Stimulated activated CD8-positive, alpha-beta memory T cell treated with anti-CD3 and anti-CD28 coated beads, Interleukin-7, amount 100 ng/mL, for 24 hours (primary cell): ENCODE measurements around the gene STRN4.

Experiments
- DNase-seq: peaks from one replicate; pipeline ENCODE4 v3.0.0-alpha.2; 2020; ENCODE audit warnings: low read depth

STRN4 gene

GRCh38 chr19:46742926-46743480 is 3.2 kb downstream of the STRN4 start:
- no peak for DNase-seq

- DNase-seq = no peak
These were observed 4.8 kb downstream of the STRN4 start for GRCh38 chr19:46741447-46741846.

GRCh38 chr19:46739290-46739771 is 6.9 kb downstream of the STRN4 start:
- no peak for DNase-seq

GRCh38 chr19:46737761-46738171 is 8.5 kb downstream of the STRN4 start:
- DNase-seq = no peak

GRCh38 chr19:46737298-46737654 is 9.0 kb downstream of the STRN4 start:
- no peak for DNase-seq

- DNase-seq = no peak
These were observed 9.5 kb downstream of the STRN4 start for GRCh38 chr19:46736531-46737297.

GRCh38 chr19:46733690-46734292 is 12.5 kb downstream of the STRN4 start:
- no peak for DNase-seq

- no peak for DNase-seq
These were observed 13.1 kb downstream of the STRN4 start for GRCh38 chr19:46732966-46733689.

GRCh38 chr19:46732172-46732938 is 13.9 kb downstream of the STRN4 start:
- no peak for DNase-seq

GRCh38 chr19:46731584-46731983 is 14.7 kb downstream of the STRN4 start:
- DNase-seq = no peak

GRCh38 chr19:46731007-46731501 is 15.2 kb downstream of the STRN4 start:
- no peak for DNase-seq

- DNase-seq = no peak
These were observed 15.7 kb downstream of the STRN4 start for GRCh38 chr19:46730595-46730994.

GRCh38 chr19:46730187-46730586 is 16.1 kb downstream of the STRN4 start:
- DNase-seq = no peak

GRCh38 chr19:46729696-46730095 is 16.6 kb downstream of the STRN4 start:
- DNase-seq = no peak

GRCh38 chr19:46728693-46729339 is 17.4 kb downstream of the STRN4 start:
- DNase-seq = peak; percentile 61

- DNase-seq = no peak
These were observed 18.0 kb downstream of the STRN4 start for GRCh38 chr19:46728208-46728607.

GRCh38 chr19:46727757-46728156 is 18.5 kb downstream of the STRN4 start:
- DNase-seq = no peak

- DNase-seq = no peak
These were observed 19.2 kb downstream of the STRN4 start for GRCh38 chr19:46726971-46727501.

- DNase-seq = no peak
These were observed 19.7 kb downstream of the STRN4 start for GRCh38 chr19:46726551-46726950.

- no peak for DNase-seq
These were observed 20.3 kb downstream of the STRN4 start for GRCh38 chr19:46725859-46726393.
